Measurements from ENCODE around the gene CALD1. TPM values are rescaled to one million over a fixed set of nuclear protein-coding genes. Genes with fewer than 3 reads are reported as not detected.
A peak's percentile ranks its signal among the peaks of the same experiment; 100 is the strongest.

CALD1 gene
- total and polyA plus RNA-seq, 5 experiments from 2014 or later, result not detected

DNA sequence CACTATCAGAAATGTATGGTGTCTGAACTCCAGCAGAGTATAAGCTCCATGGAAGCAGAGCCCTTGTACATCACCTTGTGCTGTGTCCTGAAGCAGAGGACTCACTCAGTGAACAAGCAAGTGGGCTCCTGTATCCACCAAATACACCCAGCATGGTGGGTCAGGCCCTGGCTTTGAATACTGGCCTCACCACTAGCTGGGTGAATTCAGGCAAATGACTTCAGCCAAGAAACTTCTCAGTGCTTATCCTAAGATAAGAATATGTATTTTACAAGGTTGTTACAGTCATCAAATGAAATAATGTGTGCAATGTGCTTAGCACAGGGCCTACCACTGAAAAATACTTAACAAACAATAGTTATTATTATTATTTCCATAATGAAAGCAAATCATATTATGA is 62.6 kb downstream of the CALD1 start:
- ATAC-seq, result no peak
- Mint-ChIP-seq H3K36me3 (peaks cover 0 to 8% (median 6%) of the 10 kb centered on the region in 3 donors), H3K4me3 (no peak overlapping the region), H3K4me1 (peaks cover 0 to 10% (median 5%) of the 10 kb centered on the region in 4 donors), H3K9me3 (no peaks in the 10 kb centered on the region), H3K27ac (no peak overlapping the region), H3K27me3 (no peaks in the 10 kb centered on the region)
- no peak for DNase-seq
- POLR2A ChIA-PET, result no interaction called here

DNA sequence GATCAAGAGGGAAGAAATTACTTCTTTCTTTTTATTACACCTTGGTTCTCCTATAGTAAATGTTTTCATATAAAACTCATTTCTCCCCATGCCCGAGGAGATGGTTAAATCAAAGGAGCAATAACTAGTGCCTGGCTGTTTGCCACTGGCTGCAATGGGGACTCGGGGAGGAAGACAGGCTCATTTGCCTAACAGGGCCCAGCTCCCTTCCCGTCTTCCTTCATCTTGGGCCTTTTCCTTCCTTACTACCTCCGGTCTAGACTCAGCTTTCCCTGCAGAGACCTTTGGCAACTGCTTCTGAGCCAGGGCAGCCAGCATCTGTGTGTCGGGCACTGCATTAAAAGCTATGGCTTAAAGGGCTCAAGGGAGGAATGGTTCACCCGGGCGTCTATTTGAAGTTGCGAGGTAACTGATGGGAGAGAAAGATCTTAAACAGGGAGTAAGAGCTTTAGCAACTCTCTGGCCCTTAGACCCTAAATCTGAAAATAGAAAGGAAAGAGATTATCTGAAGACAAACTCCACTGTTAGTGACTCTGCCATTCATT is 63.5 kb downstream of the CALD1 start:
- H3K36me3 Mint-ChIP-seq, result peaks cover 0 to 10% (median 6%) of the 10 kb centered on the region in 3 donors
- H3K4me3 Mint-ChIP-seq, result no peak overlapping the region
- no peaks in the 10 kb centered on the region for H3K27me3 Mint-ChIP-seq
- no peaks in the 10 kb centered on the region for H3K9me3 Mint-ChIP-seq
- no peak overlapping the region for H3K27ac Mint-ChIP-seq
- ATAC-seq (no peak), DNase-seq (no peak)
- POLR2A ChIA-PET, result no interaction called here
- H3K4me1 Mint-ChIP-seq, result peaks cover 0 to 10% (median 5%) of the 10 kb centered on the region in 4 donors

DNA sequence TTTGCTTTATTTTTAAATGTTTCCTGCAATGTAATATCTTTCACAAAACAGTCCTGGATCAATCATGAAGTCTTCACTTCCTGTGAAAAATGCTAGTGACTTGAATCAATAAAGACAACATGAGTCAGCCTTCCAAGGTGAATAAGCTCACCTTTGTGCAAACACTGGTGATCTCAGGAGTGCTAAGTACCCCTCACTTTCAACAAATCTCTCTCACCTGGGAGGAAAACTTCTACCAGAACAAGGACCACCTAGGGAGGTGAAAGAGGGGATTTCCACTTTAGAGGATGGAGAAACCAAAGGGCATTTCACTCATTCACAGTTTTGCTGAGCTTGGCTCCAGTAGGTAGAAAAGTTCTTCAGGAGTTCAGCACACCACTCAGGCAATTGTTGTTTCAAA is 64.8 kb downstream of the CALD1 start:
- Mint-ChIP-seq H3K4me3 (no peak overlapping the region), H3K27ac (no peak overlapping the region), H3K36me3 (peaks cover 0 to 10% (median 6%) of the 10 kb centered on the region in 3 donors), H3K27me3 (no peaks in the 10 kb centered on the region), H3K4me1 (peaks cover 0 to 10% (median 5%) of the 10 kb centered on the region in 4 donors), H3K9me3 (no peaks in the 10 kb centered on the region)
- no peak for DNase-seq
- POLR2A ChIA-PET, result no interaction called here
- ATAC-seq, result no peak

DNA sequence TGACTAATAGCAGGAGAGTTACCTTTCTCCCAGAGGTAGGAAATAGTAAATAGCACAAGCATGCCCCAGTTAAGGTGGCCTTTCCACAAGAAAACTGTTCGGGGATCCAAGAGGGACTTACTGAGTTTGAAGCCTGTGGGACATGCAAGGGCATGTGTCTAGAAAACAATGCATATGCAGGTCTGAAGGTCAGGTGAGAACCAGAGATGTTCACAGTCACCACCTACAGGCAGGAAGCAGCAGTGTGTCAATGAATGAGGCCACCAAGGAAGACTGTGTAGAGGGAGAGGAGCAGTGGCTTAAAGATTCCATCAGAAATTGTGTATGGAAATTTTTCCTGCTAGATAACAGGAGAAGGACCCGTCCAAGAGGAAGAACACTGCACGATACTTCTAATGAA is 66.0 kb downstream of the CALD1 start:
- peaks cover 0 to 10% (median 4%) of the 10 kb centered on the region in 3 donors for H3K36me3 Mint-ChIP-seq
- no peak overlapping the region for H3K4me3 Mint-ChIP-seq
- POLR2A ChIA-PET, result no interaction called here
- peak overlapping the region in 1 of 10 donors; percentile 55 for H3K27ac Mint-ChIP-seq
- DNase-seq (no peak), ATAC-seq (peak in 1 of 2 donors; percentile 38)
- no peaks in the 10 kb centered on the region for H3K27me3 Mint-ChIP-seq
- peaks cover 0 to 13% (median 3%) of the 10 kb centered on the region in 4 donors for H3K4me1 Mint-ChIP-seq
- H3K9me3 Mint-ChIP-seq, result no peaks in the 10 kb centered on the region

DNA sequence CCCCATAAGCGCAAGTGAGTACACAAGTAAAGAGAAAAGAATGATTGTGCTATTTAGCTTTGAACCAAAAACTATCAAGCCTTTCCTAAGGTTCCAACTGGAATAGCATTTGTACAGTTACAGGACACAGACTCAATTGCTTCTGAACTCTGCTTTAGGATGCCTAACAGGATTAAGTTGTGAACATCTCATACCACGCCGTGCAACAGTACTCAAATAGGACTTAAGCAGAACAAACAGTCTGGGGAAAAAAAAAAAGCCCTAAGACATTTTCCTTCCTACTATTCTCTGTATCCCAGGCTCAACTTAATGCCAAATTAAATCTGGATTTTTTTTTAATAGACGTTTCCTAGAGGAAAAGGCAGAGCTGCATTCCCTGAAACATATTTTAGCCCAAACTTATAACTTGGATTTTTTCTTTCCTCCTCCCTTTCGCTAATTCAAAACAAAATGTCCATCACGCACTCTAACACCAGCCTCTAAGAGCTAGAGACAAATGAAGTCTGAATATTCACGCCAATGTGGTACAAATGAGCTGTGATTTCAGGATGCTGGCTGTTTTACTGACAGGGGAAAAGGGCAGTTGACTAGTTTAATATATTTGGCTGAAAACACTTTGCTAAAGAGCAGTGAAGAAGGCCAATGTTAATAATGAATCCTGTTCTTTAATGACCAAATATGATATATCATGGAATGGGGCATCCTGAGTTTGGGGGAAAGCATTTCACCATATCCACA is 68.6 kb downstream of the CALD1 start:
- H3K27me3 Mint-ChIP-seq, result no peaks in the 10 kb centered on the region
- H3K36me3 Mint-ChIP-seq, result peaks cover 0 to 20% (median 4%) of the 10 kb centered on the region in 3 donors
- H3K4me1 Mint-ChIP-seq, result peaks cover 0 to 24% (median 9%) of the 10 kb centered on the region in 4 donors
- no peak overlapping the region for H3K4me3 Mint-ChIP-seq
- DNase-seq (no peak), ATAC-seq (no peak)
- POLR2A ChIA-PET, result interaction anchor here (1.3 kb wide), 1 partner anchor 17 kb away, joined by 3 read pairs; no protein-coding TSS in a partner anchor
- H3K27ac Mint-ChIP-seq, result no peak overlapping the region
- peaks cover 0 to 2% (median 0%) of the 10 kb centered on the region in 9 donors for H3K9me3 Mint-ChIP-seq

DNA sequence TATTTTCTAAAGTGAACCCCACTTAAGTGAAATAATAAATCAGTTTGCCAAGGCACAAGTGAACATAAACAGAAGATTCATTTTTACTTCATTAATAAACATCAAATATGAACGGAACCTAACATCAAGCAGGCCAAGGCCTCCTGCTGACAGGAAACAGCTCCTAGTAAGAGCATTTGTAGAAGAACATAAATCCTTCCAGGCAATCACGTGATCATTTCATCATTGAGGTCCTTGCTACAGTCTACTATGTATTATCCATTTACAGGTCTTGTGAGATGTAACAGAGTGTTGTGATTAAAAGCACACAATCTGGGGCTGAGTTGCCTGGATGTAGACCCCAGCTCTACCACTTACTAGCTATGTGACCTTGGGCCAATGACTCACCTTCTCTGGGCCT is 70.6 kb downstream of the CALD1 start:
- no peak overlapping the region for H3K4me3 Mint-ChIP-seq
- POLR2A ChIA-PET, result interaction anchor here (1.2 kb wide), 1 partner anchor 12 kb away, joined by 3 read pairs; no protein-coding TSS in a partner anchor
- no peak overlapping the region for H3K27ac Mint-ChIP-seq
- DNase-seq (no peak), ATAC-seq (no peak)
- H3K36me3 Mint-ChIP-seq, result peaks cover 0 to 16% (median 6%) of the 10 kb centered on the region in 3 donors
- H3K9me3 Mint-ChIP-seq, result peaks cover 0 to 2% (median 0%) of the 10 kb centered on the region in 9 donors
- peaks cover 5 to 30% (median 14%) of the 10 kb centered on the region in 4 donors for H3K4me1 Mint-ChIP-seq
- H3K27me3 Mint-ChIP-seq, result no peaks in the 10 kb centered on the region

DNA sequence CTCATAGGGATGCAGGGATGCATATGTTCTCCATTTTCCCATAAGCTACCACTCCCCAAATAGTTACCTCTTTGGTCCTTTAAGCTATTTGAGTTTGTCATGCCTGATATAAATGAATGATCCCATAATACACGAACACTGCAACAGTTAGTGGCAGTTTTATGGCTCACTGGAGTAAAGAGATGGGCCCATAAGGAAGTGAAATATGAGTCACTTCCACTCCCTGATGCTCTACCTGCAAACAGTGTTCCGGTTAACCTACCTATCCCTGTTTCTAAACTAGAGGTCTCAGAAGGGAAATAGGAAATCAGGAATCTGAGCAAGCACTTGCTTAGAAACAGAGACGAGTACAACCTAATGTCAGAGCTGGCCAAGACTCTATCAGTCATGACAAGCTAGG is 71.7 kb downstream of the CALD1 start:
- Mint-ChIP-seq H3K4me3 (no peak overlapping the region), H3K9me3 (peaks cover 0 to 2% (median 0%) of the 10 kb centered on the region in 9 donors), H3K27ac (no peak overlapping the region), H3K27me3 (no peaks in the 10 kb centered on the region), H3K4me1 (peaks cover 16 to 34% (median 17%) of the 10 kb centered on the region in 4 donors), H3K36me3 (peaks cover 3 to 18% (median 4%) of the 10 kb centered on the region in 3 donors)
- POLR2A ChIA-PET, result interaction anchor here (0.5 kb wide), 1 partner anchor 376 kb away, joined by 3 read pairs; no protein-coding TSS in a partner anchor
- ATAC-seq (no peak), DNase-seq (no peak)

DNA sequence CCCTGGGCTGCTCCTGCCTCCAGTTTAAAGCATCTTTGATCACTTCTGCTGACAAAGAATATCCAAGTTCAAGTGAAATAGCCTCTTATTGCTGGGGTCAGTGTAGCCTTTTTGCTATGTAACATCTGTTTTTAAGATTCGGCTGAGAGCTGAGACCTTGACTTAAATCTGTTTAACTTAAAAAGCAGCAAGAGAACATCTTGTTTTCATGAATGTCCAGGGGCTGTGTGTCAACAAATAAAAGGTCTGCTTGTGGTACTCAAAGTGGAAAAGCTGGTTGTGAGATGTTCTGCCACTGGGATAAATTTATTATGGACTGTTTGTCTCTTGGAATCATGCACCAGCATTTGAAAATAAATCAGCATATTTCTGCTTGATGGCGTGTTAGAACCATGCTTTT is 73.2 kb downstream of the CALD1 start:
- peaks cover 0 to 2% (median 0%) of the 10 kb centered on the region in 9 donors for H3K9me3 Mint-ChIP-seq
- H3K4me1 Mint-ChIP-seq, result peaks cover 19 to 41% (median 24%) of the 10 kb centered on the region in 4 donors
- H3K27me3 Mint-ChIP-seq, result no peaks in the 10 kb centered on the region
- no peak overlapping the region for H3K4me3 Mint-ChIP-seq
- peaks cover 3 to 16% (median 4%) of the 10 kb centered on the region in 3 donors for H3K36me3 Mint-ChIP-seq
- ATAC-seq (no peak), DNase-seq (no peak)
- peak overlapping the region in 1 of 10 donors; percentile 45 for H3K27ac Mint-ChIP-seq
- POLR2A ChIA-PET, result no interaction called here

DNA sequence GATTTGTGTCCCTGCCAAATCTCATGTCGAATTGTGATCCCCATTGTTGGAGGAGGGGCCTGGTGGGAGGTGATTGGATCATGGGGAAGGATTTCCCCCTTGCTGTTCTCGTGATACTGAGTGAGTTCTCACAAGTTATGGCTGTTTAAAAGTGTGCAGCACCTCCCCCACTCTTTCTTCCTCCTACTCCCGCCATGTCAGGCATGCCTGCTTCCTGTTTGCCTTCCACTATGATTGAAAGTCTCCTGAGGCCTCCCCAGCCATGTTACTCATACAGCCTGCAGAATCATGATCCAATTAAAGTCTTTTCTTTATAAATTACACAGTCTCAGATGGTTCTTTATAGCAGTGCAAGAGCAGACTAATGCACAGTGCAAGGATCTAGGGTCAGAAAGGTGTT is 75.4 kb downstream of the CALD1 start:
- H3K36me3 Mint-ChIP-seq, result peaks cover 4 to 31% (median 11%) of the 10 kb centered on the region in 3 donors
- peaks cover 0 to 3% (median 0%) of the 10 kb centered on the region in 9 donors for H3K9me3 Mint-ChIP-seq
- POLR2A ChIA-PET, result no interaction called here
- ATAC-seq (no peak), DNase-seq (no peak)
- H3K27me3 Mint-ChIP-seq, result no peaks in the 10 kb centered on the region
- H3K27ac Mint-ChIP-seq, result peak overlapping the region in 2 of 10 donors; percentile 8 to 43
- H3K4me1 Mint-ChIP-seq, result peaks cover 19 to 41% (median 25%) of the 10 kb centered on the region in 4 donors
- peak overlapping the region in 2 of 10 donors; percentile 36 to 51 for H3K4me3 Mint-ChIP-seq

DNA sequence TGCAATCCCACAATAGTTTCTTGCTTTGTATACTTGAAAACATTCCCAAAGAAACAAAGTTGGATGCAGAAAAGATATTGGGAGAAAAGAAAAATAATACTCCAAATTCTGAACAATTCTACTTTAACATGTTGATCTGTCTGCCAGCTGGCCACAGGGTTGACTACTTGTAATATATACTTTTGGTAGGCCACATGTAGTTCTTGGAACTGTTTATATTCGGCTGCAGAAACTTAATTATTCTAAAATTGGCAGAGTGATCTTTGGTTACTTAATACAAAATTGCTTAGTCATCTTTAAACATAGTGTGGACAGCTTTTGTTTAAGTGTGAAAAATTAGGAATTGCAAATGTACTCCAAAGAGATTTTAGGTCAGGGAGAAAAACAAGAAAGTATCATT is 76.0 kb downstream of the CALD1 start:
- Mint-ChIP-seq H3K4me1 (peaks cover 19 to 37% (median 25%) of the 10 kb centered on the region in 4 donors), H3K4me3 (peak overlapping the region in 1 of 10 donors; percentile 48), H3K27me3 (no peaks in the 10 kb centered on the region), H3K36me3 (peaks cover 8 to 36% (median 15%) of the 10 kb centered on the region in 3 donors), H3K9me3 (peaks cover 0 to 3% (median 0%) of the 10 kb centered on the region in 9 donors), H3K27ac (peak overlapping the region in 5 of 10 donors; percentile 8 to 81 (median 80))
- ATAC-seq (no peak), DNase-seq (no peak)
- POLR2A ChIA-PET, result no interaction called here

DNA sequence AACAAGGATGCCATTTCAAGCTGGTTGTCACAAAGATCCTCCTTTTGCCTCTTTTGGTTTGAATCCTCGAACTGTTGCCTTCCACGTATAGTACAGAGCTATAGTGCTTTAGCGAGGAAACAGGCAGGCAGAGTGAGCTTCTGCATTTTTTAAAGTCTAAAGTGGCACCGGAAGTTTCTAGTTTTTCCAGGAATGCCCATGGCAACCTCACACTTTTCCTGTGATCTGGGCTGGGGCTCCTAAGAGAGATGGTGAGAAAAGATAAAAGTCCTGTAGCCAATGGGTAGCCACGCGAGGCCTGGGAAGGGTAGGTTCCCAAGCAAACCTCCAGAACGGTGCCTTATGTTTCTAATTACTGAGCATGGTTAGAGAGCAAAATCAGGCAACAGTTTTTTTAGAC is 76.7 kb downstream of the CALD1 start:
- POLR2A ChIA-PET, result interaction anchor here (1.2 kb wide), 1 partner anchor 9 kb away, joined by 4 read pairs; no protein-coding TSS in a partner anchor
- H3K4me1 Mint-ChIP-seq, result peaks cover 19 to 31% (median 24%) of the 10 kb centered on the region in 4 donors

DNA sequence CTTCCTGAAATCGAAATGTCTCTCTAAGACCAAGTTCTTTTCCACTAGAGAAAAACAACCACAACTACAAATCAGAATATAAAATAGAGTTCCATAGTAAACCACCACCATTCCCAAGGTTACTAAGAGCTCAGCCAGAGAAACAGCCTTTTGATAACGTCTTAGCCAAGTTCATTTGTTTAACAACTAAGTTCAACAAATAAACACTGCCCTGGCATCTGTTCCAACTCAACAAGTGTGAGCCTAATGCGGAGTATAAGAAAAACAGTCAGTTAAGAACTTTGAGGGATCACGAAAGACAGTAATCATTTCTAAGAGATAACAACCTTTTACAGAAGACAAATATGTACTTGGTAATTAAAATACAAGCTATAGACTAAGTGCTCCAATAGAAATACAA is 77.3 kb downstream of the CALD1 start:
- DNase-seq, result no peak
- H3K27ac Mint-ChIP-seq, result peak overlapping the region in 7 of 10 donors; percentile 8 to 81 (median 60)
- POLR2A ChIA-PET, result interaction anchor here (0.7 to 1.2 kb wide), 2 partner anchors 8 to 33 kb away, joined by 4 to 5 read pairs; no protein-coding TSS in a partner anchor
- peaks cover 16 to 26% (median 24%) of the 10 kb centered on the region in 4 donors for H3K4me1 Mint-ChIP-seq
- ATAC-seq, result no peak
- H3K4me3 Mint-ChIP-seq, result peak overlapping the region in 1 of 10 donors; percentile 26
- H3K27me3 Mint-ChIP-seq, result no peaks in the 10 kb centered on the region
- peaks cover 0 to 3% (median 0%) of the 10 kb centered on the region in 9 donors for H3K9me3 Mint-ChIP-seq
- peaks cover 11 to 42% (median 27%) of the 10 kb centered on the region in 3 donors for H3K36me3 Mint-ChIP-seq

More for the DNA sequence above, 76.7 kb downstream of the CALD1 start:
- no peak for DNase-seq
- Mint-ChIP-seq H3K36me3 (peaks cover 8 to 40% (median 21%) of the 10 kb centered on the region in 3 donors), H3K27ac (peak overlapping the region in 9 of 10 donors; percentile 7 to 84 (median 77)), H3K9me3 (peaks cover 0 to 3% (median 0%) of the 10 kb centered on the region in 9 donors), H3K4me3 (peak overlapping the region in 6 of 10 donors; percentile 1 to 56 (median 42)), H3K27me3 (no peaks in the 10 kb centered on the region)
- no peak for ATAC-seq
